NCI-H2227 (cell line): ENCODE data around the gene COTL1.

Experiments used
- DNase-seq: peaks from one replicate; lab custom pipeline; 2025; ENCODE audit not compliant: unreplicated experiment; lab: John Stamatoyannopoulos, UW

COTL1 gene, protein sequence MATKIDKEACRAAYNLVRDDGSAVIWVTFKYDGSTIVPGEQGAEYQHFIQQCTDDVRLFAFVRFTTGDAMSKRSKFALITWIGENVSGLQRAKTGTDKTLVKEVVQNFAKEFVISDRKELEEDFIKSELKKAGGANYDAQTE

DNA sequence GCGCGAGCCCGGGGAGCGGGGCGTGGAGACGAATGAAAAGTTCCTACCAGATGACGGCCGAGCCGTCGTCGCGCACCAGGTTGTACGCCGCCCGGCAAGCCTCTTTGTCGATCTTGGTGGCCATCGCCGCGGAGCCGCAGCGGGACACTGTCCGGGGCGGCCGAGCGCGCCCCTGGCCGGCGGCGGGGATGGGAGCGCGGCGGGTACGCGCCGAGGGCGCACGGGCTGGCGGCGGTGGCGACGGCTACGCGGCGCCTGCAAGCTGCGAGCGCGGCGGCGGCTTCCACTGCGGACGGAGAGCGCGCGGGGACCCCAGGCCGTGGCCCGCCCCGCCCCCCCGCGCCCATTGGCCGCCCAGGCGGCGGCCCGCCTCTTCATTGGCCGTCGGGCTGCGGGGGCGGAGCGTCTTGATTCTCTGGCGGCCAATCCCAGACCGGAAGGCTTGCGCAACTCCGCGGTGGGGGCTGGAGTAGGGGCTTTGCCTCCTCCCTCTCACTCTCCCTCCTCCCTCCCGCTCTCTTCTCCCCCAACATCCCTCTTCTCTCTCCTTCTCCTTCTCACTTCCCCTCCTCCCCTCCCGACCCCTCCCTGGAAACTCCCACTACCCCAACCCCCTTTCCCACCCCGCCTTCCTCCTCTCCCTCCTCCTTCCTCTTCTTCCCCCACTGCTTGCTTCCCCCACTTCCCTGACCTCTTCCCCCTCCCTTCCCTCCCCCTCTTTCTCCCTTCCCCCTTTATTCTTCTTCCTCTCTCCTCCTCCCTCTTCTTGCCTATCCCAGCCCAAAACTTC lies at the start of gene COTL1:
Gene COTL1, minus strand, starts transcription at position 288 of the 790 bp plus-strand sequence. Its CDS starts 164 bp downstream, at position 124.
- peak; percentile 94 for DNase-seq

DNA sequence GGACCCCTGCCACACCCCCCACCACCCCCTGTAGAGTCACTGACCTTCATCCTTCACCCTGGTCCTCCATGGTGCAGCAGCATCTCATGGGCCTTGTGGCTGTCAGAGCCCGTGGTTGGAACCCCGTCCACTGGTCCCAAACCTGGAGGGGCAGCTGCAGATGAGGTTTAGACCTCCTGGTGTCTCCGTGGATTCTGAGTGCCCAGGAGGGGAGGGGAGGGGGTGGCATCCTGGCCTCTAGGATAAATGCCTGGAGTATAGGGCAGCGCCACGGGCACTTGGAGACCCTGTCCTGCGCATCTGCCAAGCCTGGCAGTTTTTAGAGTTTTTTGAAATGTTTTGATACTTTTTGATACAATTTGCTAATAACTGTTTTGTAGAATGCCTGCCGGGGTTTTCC lies 48.0 kb upstream of the COTL1 start:
- no peak for DNase-seq

DNA sequence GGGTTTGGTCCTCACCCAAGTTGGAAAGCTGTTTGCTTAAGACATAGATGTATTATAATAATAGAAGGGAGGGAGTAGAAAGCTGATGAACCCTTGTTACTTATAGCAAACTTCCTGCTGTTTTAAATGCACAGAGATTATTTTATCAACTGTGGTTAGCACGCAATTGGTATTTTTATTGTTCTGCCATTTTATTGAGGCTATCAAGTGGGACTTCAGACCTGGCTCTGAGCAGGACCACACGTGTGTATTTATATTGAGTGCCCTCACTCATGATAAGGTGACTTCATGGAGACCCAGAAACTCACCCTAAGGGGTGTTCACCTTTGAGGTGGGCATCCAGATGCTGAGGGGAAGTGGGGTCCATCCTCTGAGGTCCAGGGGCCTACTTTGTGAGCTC lies 47.5 kb upstream of the COTL1 start:
- no peak for DNase-seq

DNA sequence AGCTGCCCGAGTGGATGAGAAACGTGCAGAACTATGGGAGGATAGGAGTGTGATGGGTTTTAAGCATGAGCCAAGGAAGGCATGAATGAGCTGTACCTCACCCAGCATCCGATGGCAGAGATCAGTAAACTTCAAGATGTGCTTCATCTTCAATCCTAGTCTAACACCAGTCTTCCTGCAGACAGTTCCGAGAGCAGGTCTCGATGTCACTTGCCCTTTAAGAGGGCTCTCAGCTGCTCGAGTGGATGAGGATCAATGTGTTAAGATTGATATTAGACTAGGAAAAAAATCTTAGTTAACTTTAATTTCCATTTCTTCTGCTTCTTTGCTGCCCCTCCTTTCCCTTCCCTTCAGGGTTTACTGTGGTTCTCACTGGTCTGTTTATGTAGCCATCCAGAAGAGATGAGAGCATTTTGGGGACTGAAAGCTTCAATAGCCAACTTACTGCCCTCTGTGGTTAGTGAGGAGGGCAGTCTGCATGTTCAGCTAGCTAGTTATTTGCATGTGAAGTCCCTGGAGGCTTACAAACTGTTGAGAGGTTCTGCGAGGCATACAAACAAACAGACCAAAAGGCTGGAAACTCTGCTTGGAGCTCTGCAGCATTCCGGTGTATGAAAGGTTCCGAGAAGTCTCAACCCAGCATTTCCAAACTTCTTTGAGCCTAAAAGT lies 45.7 kb upstream of the COTL1 start:
- no peak for DNase-seq

DNA sequence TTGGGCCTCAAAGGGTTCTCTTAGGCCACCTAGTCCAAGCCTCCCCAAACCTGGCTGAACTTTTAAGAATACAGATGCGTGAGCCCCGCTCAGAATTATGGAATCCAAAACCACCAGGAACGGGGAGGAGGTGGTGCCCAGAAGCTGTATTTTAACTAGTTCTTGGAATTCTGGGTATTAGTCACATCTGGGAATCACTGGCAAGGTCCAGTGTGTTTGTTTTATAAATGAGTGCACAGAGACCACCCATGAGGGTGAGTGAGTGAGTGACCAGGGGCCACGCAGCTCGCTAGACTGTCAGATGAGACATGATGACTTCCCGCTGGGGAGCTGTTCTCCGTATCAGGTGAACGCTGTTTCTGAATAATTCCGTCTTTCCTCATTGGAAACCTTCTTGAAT lies 44.6 kb upstream of the COTL1 start:
- DNase-seq, result no peak

DNA sequence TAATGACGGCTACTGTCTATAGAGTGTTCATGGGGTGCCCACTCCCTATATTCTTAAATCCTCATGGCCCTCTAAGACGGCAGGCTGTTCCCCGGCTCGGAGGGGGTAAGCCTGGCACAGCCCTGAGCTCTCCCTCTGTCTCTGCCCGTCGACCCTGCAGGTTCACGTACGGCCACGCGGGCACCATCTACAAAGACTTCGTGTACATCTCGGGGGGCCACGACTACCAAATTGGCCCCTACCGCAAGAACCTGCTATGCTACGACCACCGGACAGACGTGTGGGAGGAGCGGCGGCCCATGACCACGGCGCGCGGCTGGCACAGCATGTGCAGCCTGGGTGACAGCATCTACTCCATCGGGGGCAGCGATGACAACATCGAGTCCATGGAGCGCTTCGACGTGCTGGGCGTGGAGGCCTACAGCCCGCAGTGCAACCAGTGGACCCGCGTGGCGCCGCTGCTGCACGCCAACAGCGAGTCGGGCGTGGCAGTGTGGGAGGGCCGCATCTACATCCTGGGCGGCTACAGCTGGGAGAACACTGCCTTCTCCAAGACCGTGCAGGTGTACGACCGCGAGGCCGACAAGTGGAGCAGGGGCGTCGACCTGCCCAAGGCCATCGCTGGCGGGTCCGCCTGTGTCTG lies 43.7 kb upstream of the COTL1 start:
- no peak for DNase-seq

DNA sequence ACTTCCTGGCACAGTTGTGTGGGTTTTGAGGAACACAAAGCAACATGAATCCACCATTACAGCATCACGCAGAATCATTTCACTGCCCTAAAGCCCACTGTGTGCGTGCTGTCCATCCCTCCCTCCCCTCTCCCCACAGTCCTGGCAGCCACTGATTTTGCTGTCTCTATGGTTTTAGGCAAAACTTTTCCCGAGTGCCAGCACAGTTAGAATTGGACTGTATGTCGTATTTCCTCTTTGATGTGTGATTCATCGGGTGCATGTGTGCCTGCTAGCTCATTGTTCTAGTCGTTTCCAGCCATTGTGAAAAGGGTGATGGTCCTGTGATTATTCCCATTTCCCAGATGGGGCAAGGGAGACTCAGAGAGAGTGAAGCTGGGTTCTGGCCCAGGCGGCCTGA lies 43.1 kb upstream of the COTL1 start:
- no peak for DNase-seq

DNA sequence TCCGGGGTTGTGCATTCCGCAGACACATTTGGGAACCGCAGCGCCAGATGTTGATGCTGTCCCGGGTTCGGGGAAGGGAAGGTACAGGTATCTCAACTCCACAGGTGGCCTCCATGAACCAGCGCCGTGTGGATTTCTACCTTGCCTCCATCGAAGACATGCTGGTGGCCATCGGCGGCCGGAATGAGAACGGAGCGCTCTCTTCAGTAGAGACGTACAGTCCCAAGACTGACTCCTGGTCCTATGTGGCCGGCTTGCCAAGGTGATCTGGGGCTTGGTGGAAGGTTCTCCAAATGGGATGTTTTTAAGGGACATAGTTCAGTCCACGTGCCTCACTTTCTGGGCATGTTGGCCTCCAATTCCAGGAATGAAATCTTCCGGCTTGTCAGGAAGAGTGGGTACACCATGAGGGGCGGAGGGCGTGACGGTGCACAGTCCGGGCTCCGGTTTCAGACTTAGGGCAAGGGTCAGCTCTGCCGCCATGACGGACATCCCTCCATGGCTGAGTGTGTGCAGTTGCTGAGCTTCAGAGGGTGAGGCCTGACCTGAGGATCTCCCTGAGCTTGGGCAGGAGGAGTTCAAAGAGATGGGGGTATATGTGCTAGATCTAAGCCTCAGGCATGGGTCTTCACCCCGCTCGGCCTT lies 41.9 kb upstream of the COTL1 start:
- DNase-seq, result no peak

DNA sequence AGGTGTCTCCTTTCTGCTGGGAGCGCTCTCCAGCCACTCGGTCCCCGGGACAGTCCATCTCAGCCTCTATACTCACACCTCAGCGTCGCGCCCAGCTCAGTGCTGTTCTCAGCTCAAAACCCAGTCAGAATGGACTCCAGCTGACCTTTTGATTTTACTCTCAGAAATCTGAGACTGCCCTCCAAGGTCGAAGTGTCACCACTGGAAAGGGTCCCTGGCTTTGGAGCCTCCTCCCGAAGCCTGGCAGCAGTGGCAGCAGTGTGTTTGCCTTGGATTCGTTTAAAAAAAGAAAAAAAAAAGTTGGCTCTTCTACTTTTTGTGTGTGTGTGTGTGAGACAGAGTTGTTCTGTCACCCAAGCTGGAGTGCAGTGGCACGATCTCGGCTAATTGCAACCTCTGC lies 40.8 kb upstream of the COTL1 start:
- no peak for DNase-seq

DNA sequence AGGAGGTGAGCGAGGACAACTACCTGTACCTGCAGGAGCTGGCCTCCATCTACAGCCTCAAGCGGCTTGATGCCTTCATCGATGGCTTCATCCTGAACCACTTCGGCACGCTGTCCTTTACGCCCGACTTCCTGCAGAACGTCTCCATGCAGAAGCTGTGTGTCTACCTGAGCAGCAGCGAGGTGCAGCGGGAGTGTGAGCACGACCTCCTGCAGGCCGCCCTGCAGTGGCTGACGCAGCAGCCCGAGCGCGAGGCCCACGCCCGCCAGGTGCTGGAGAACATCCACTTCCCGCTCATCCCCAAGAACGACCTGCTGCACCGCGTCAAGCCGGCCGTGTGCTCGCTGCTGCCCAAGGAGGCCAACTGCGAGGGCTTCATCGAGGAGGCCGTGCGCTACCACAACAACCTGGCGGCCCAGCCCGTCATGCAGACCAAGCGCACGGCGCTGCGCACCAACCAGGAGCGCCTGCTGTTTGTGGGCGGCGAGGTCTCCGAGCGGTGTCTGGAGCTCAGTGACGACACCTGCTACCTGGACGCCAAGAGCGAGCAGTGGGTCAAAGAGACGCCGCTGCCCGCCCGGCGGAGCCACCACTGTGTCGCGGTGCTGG lies 39.5 kb upstream of the COTL1 start:
- DNase-seq, result no peak

DNA sequence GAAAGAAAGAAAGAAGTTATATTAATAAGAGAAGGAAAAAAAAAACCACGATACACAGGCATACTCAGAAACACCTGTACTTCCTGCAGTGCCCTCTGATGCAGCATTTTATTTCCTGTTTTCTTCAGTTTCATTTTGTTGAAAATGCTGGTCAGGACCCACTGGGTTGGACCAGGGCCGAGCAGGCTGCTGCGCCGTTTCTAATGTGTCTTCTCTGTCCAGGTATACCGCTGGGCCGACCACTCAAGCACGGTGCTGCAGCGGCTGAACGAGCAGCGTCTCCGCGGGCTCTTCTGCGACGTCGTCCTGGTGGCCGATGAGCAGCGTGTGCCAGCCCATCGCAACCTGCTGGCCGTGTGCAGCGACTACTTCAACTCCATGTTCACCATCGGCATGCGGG lies 38.8 kb upstream of the COTL1 start:
- DNase-seq, result no peak

DNA sequence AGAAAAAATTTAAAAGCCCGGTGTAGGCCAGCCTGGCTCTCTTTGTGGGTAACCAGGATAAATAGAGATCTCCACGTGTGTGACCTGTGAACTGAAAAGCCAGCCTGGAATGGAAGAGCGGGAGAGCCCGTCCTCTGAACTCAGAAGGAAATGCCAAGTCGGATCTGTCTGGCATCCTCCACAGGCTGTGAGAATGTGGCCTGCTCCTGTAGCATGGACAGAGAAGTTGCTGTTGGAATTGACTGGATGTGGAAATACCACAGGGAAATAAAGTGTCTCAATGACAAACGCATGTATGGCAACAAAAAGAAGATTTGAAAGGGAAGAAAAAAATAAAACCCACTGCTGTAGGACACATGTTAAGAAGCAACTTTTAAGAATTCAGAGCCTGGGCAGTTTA lies 37.1 kb upstream of the COTL1 start:
- no peak for DNase-seq

DNA sequence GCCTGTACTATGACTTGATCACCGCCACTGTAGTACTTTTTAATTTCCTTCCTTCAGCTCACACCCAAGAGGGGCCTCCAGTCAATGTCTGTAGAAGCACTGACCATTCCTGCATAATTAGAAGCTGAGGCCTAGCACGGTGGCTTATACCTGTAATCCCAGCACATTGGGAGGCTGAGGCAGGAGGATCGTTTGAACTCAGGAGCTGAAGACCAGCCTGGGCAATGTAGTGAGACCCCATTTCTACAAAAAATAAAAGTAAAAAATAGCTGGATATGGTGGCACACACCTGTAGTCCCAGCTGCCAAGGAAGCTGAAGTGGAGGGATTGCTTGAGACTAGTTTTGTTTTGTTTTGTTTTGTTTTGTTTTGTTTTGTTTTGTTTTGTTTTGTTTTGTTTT lies 36.4 kb upstream of the COTL1 start:
- DNase-seq, result no peak

DNA sequence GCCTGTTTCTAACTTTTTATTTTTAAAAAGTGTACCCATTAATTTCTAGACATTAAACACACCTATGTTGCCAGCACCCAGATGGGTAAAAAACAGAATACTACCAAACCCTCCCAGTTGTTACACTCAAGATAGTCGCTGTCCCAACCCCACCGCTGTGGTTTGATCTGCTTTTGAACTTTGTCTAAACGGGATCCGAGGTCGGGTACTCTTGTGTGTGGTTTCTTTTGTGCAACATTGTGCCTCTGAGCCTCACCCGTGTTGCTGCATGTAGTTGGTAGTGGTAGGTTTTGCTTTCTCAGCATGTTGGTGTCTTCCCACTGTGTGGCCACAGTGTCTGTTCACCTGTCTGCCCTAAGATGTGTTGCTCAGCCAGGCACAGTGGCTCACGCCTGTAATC lies 34.7 kb upstream of the COTL1 start:
- no peak for DNase-seq

DNA sequence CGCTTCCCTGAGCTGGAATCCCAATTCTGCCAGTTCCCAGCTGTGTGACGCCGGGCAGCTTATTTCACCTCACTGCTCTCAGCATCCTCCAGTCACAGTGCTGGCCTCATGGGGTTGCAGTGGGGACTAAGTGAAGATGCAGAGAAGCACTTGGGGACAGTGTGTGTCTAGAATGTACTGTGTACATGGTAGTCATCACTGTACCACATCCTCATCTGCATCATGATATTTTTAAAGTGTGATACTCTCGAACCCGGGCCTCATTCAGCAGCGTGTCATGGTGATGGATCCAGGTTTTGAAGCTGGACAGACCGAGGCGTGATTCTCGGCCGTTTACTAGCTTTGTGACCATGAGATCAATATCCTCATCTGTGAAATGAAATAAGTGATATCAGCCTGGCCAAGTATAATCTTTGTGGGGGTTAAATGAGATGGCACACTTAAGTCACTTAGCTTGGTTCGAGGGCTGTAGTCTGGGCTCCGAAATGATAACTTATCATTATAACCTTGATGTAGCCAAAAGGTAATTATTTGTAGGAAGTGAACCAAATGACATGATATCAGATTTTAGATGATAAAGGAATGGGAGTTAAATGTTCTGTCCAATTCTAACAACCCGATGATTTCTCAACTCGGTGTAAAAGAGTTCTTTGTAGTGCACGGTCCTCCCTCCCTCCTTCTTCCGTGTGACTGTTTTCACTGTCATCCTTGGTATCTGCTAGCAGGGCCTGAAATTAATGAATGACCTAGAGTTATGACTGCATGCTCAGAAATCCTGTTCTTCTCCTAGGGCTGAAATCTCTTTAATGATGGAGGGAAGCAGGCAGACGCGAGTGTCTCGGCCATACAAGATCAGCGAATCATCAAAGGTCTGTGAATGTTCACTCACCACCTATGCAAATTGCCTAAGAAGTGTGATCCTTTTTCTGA lies 32.4 kb upstream of the COTL1 start:
- no peak for DNase-seq

DNA sequence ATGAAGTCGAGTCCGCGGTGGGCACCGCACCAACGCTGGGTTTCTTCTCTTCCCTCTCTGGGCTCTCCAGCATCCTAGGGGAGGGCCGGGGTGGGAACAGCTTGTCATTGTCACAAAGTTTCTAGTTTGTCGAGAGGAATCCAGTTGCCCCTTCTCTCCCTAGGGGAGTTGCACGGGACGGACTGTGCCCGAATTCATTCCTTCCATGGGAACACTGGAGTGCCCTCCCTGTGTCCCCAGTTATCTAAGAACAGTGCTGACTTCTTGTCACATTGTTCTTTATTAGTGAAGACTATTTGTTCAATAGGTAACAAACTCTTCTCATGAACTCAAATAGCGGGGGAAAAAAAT lies 31.6 kb upstream of the COTL1 start:
- no peak for DNase-seq

DNA sequence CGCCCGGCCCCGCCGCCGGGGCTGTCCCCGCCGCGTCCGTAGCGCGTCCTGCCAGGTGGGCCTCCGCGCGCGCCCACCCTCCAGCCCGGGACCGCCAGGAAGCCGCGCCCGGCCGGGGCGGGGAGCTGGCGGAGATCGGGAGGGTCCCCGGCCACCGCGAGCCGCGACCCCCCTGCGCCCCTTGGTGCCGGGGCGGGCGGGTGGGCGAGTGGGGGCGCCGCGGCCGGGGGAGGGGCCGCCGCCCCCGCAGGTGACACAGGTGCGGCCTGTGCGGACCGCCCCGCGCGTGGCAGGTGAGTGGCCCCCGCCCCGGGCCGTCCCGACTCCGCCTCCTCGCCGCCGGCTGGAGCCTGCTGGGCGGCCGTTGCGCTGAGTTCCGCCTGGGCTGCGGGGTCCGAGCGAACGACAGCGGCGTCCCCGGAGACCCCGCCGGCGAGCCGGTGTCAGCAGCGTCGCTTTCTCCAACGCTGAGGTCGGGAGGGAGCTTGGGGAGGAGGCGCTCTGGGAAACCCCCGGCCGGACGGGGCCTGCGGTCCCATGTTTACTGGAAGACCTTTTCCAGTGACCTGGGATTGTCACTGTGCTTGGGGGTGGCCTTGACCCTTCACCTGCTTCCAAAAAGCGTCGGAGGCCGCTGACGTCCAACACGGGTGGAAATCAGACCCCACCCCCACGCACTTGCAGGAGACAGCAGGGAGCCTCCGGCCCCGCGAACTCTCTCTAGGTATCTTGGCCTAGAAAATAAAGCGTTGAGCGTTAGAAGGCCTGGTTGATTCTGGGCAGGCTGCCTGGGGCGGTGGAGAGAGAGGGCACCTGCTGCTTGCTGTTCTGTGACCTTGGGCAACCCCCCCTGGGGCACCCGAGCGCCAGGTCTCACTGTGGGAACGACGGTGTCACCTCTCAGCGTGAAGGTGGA lies 31.0 kb upstream of the COTL1 start:
- peak; percentile 30 for DNase-seq

DNA sequence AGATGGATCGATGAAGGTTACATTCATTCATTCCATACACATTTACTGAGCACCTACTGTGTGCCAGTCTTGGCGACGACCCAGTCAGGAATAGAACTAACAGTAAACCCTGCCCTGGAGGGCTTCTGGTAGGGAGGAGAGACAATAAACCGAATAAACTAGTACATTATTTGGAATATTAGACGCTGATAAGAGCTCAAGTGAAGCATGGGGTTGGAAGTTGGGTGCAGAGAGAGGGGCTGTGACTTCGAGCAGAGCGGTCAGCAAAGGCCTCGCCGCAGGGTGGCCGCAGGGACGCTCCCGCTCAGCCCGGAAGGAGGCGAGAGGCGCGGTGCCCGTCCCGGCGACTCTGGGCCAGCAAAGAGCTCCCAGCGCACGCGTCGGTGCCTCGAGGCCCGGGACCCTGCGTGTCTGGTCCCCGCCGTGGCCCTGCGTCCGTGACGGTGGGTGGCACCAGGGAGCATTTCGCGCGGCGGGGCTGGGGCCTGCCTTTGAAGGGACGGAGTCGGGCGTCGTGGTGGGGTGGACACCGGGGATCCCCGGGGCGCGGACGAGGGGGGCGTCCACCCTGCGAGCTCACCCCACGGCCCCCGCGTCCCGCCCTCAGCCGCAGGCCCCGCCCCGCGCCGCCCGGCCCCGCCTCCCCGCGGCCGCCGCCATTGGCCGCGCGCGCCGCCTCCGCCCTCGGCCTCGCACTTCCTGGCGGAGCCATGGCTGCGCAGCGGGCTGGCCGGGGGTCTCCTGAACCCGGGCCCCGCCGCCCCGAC lies 30.1 kb upstream of the COTL1 start, which contains the start of gene KLHL36:
Gene KLHL36, plus strand, starts transcription at position 684 of the 767 bp plus-strand sequence. CDS start 2,357 bp downstream, outside the sequence.
- DNase-seq, result peak; percentile 61
